CD4-positive, alpha-beta T cell treated with Interleukin-6 for 4 hours (primary cell): Measurements from ENCODE around the gene GNB3.
"Not testable (repeated sequence)": the region's sequence is repeated elsewhere in the genome, so short reads cannot be mapped to it uniquely, and the experiment has no call there.

ENCODE experiments used
- DNase-seq: peaks from one replicate; pipeline ENCODE4 v3.0.0-alpha.2; 2020; ENCODE audit warnings: mixed read lengths

The GNB3 gene

DNA sequence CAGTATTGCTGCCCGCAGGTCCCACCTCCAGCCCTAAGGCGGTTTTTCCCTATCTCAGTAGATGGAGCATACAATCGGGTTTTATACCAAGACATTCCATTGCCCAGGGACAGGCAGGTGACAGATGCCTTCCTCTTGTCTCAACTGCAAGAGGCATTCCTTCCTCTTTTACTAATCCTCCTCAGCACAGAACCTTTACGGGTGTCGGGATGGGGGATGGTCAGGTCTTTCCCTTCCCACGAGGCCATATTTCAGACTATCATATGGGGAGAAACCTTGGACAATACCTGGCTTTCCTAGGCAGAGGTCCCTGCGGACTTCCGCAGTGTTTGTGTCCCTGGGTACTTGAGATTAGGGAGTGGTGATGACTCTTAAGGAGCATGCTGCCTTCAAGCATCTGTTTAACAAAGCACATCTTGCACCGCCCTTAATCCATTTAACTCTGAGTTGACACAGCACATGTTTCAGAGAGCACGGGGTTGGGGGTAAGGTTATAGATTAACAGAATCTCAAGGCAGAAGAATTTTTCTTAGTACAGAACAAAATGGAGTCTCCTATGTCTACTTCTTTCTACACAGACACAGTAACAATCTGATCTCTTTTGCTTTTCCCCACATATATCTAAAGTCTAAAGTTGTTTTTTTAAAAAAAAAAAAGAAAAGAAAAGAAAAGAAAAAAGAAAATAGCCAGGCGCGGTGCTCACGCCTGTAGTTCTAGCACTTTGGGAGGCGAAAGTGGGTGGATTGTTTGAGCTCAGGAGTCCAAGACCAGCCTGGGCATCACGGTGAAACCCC lies 45.7 kb downstream of the GNB3 start:
- DNase-seq: not testable (repeated sequence)

DNA sequence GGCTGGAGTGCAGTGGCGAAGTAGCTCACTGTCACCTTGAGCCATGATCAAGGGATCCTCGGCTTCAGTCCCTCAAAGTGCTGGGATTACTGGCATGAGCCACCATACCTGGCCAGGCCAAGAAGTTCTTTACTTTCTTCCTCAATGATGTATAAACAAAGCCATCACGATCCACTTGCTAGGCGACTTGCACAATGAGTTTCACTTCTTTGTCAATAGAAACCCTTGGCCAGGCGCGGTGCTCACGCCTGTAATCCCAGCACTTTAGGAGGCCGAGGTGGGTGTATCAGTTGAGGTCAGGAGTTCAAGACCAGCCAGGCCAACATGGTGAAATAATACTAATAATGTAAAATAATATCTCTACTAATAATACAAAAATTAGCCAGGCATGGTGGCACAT lies 46.7 kb downstream of the GNB3 start:
- DNase-seq: no peak

GRCh38 chr12:6888360-6888759 lies 47.6 kb downstream of the GNB3 start:
- DNase-seq: no peak

- DNase-seq: not testable (repeated sequence)
Measured at GRCh38 chr12:6888794-6889193, 48.1 kb downstream of the GNB3 start.

DNA sequence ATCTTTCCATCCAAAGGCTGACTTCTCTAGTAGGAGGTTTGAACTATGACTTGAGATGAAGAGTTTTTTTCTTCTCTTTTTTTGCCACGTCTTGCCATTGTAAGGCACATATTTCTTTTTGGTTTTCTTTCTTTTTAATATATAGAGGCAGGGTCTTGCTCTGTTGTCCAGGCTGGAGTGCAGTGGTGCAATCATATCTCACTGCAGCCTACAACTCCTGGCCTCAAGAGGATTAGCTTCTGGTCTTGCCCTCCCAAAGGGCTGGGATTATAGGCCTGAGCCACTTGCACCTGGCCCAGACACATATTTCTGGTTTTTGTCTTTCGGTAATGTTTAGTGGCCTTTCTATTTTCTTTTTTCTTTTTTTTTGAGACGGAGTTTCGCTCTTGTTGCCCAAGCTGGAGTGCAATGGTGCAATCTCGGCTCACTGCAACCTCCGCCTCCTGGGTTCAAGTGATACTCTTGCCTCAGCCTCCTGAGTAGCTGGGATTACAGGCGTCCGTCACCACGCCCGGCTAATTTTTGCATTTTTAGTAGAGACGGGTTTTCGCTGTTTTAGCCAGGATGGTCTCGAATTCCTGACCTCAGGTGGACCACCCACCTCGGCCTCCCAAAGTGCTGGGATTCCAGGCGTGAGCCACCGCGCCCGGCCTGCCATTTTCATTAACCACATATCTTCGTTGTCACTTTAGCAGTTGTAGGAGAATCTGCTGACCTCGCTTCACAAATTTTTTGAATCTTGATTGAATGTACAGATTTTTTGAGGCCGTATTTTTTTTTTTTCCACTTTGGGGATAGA lies 49.2 kb downstream of the GNB3 start:
- not testable (repeated sequence) for DNase-seq

- DNase-seq: peak; percentile 100
Measured at GRCh38 chr12:6890789-6891645, 50.3 kb downstream of the GNB3 start.

DNA sequence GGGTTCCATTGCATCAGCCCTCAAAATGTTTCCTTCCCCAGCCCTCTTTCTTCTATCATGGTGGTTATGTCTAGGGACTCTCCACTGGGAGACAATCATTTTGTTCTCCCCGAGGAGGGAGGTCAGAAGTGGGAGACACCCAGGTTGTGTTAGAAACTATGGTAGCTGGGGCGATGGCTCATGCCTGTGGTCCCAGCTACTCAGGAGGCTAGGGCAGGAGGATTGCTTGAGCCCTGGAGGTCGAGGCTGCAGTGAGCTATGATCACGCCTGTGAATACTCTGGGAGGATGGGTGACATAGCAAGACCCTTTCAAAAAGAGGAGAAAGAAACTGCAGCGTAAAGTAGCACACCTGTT lies 50.9 kb downstream of the GNB3 start:
- no peak for DNase-seq

DNA sequence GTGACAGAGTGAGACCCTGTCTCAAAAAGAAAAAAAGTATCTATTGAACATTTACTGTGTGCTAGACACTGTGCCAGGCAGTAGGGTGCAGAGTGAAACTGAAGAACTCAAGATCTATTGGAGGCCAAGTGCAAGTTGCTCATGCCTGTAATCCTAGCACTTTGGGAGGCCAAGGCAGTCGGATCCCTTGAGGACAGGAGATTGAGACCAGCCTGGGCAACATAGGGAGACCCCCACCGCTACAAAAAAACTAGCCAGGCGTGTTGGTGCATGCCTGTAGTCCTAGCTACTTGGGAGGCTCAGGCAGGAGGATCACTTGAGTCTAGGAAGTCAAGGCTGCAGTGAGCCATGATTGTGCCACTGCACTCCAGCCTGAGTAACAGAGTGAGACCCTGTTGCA lies 52.0 kb downstream of the GNB3 start:
- not testable (repeated sequence) for DNase-seq

DNA sequence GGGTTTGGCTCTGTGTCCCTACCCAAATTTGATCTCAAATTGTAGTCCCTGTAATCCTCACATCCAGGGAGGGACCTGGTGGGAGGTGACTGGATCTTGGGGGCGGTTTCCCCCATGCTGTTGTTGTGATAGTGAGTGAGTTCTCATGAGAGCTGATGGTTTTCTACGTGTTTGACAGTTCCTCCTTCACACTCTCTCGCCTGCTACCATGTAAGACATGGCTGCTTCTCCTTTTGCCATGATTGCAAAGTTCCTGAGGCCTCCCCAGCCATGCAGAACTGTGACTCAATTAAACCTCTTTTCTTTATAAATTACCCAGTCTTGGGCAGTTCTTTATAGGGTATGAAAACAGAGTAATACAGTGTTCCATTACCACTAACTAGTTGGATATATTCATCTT lies 53.6 kb downstream of the GNB3 start:
- no peak for DNase-seq
